GM12878 (cell line): ENCODE measurements around the gene RIIAD1. TPM values are rescaled to one million over a fixed set of nuclear protein-coding genes. Genes with fewer than 3 reads are reported as not detected.

Experiments
- ATAC-seq: fragments of 200-7000 bp; cut with Tn5 transposase; 3 replicates; pipeline ENCODE4 v1.9.1; 2020; ENCODE audit warnings: mild to moderate bottlenecking, moderate library complexity
- BruUV-seq: library from RNA; stranded (reverse); fragments of 400-500 nt; replicated peaks from 2 replicates; lab custom pipeline; 2021; lab: Mats Ljungman, UMichigan
- CTCF ChIA-PET: fragments of 300-600 bp; sonication (Branson Sonifier 250); formaldehyde crosslinking; extraction: SDS; loops from one replicate; lab custom pipeline; 2021; ENCODE audit warnings: inconsistent platforms; lab: Yijun Ruan, JAX
- POLR2A ChIA-PET: fragments of 350-600 bp; formaldehyde crosslinking; extraction: SDS; loops from one replicate; lab custom pipeline; 2021; ENCODE audit warnings: inconsistent platforms; lab: Charles Lee
- RAD21 ChIA-PET: fragments of 300-600 bp; sonication (Branson Sonifier 250); formaldehyde crosslinking; loops from one replicate; lab custom pipeline; 2023; ENCODE audit warnings: antibody characterized with exemption; ENCODE audit not compliant: unreplicated experiment; lab: Charles Lee
- SMC1A ChIA-PET: fragments of 300-600 bp; sonication (Branson Sonifier 250); formaldehyde crosslinking; loops from one replicate; lab custom pipeline; 2023; ENCODE audit not compliant: unreplicated experiment, uncharacterized antibody; lab: Charles Lee
- DNase-seq: peaks from one replicate; pipeline ENCODE4 v3.0.0-alpha.2; 2011; ENCODE audit warnings: low read depth, low spot score
- FAIRE-seq: peaks from 3 replicates; lab custom pipeline; 2011; peaks lifted over from hg19 to GRCh38; lab: Jason Lieb, UNC
- H2AFZ ChIP-seq: 2 replicates; pipeline ENCODE4 v1.6.0; 2011; ENCODE audit warnings: low read depth, low read length, control low read depth; ENCODE audit not compliant: control insufficient read depth
- H3K27ac ChIP-seq: 2 replicates; pipeline ENCODE4 v1.5.1; 2011; ENCODE audit warnings: control low read depth; ENCODE audit not compliant: control insufficient read depth, insufficient read depth
- H3K27me3 ChIP-seq, 2 experiments: replicated peaks in 1 of 2; 2 replicates each; pipeline versions ENCODE4 v1.6.0 to v1.6.1; 2011; ENCODE audit warnings: low read length in 1 of 2; ENCODE audit not compliant: control insufficient read depth in 2 of 2, insufficient read depth in 2 of 2
- H3K36me3 ChIP-seq, 2 experiments: 2 replicates each; pipeline ENCODE4 v1.5.1; 2011; ENCODE audit warnings: low read length in 1 of 2; ENCODE audit not compliant: control insufficient read depth in 2 of 2, insufficient read depth in 2 of 2
- H3K4me1 ChIP-seq: 2 replicates; pipeline ENCODE4 v1.6.1; 2011; ENCODE audit warnings: mild to moderate bottlenecking, low read length, moderate library complexity, mixed read lengths; ENCODE audit not compliant: control insufficient read depth, insufficient read depth
- H3K4me2 ChIP-seq: 2 replicates; pipeline ENCODE4 v1.6.0; 2011; ENCODE audit warnings: control low read depth; ENCODE audit not compliant: control insufficient read depth, insufficient read depth
- H3K4me3 ChIP-seq: fragments of 200-600 bp; sonication (generic); 2 replicates; pipeline ENCODE4 v1.5.1; 2016
- H3K79me2 ChIP-seq: 2 replicates; pipeline ENCODE4 v1.6.0; 2011; ENCODE audit warnings: low read length; ENCODE audit not compliant: control insufficient read depth, insufficient read depth
- H3K9ac ChIP-seq: 2 replicates; pipeline ENCODE4 v1.8.0; 2011; ENCODE audit warnings: low read length, control low read depth, mixed read lengths; ENCODE audit not compliant: control insufficient read depth, insufficient read depth
- H3K9me3 ChIP-seq: replicated peaks from 3 replicates; pipeline ENCODE4 v1.5.1; 2011; ENCODE audit warnings: mild to moderate bottlenecking, low read length; ENCODE audit not compliant: control insufficient read depth, insufficient read depth
- H4K20me1 ChIP-seq: 2 replicates; pipeline ENCODE4 v1.6.0; 2011; ENCODE audit not compliant: control insufficient read depth, insufficient read depth
- BACH1 ChIP-seq: fragments of 450-650 bp; IDR thresholded peaks from 2 replicates; pipeline ENCODE4 v1.6.1; 2017; ENCODE audit warnings: mild to moderate bottlenecking, borderline replicate concordance
- CBX3 ChIP-seq: fragments of 200-600 bp; sonication (generic); IDR thresholded peaks from 2 replicates; pipeline ENCODE4 v1.6.1; 2016; ENCODE audit warnings: low read depth, borderline replicate concordance
- CHD2 ChIP-seq: IDR thresholded peaks from 2 replicates; pipeline ENCODE4 v1.6.1; 2011; ENCODE audit warnings: low read depth, low read length, improper control_type of control experiment, borderline replicate concordance
- E2F4 ChIP-seq: IDR thresholded peaks from 2 replicates; pipeline ENCODE4 v1.6.1; 2012; ENCODE audit warnings: low read depth, low read length, improper control_type of control experiment
- IRF5 ChIP-seq: fragments of 450-650 bp; IDR thresholded peaks from 2 replicates; pipeline ENCODE4 v1.6.1; 2017; ENCODE audit warnings: borderline replicate concordance
- KLF5 ChIP-seq: fragments of 450-650 bp; IDR thresholded peaks from 2 replicates; pipeline ENCODE4 v1.6.1; 2014; ENCODE audit warnings: mild to moderate bottlenecking; ENCODE audit not compliant: partially characterized antibody
- NKRF ChIP-seq: fragments of 450-650 bp; conservative IDR thresholded peaks from 2 replicates; pipeline ENCODE4 v1.6.1; 2017; ENCODE audit warnings: mild to moderate bottlenecking, moderate library complexity
- NR2F1 ChIP-seq: fragments of 450-650 bp; conservative IDR thresholded peaks from 2 replicates; pipeline ENCODE4 v1.6.1; 2017; ENCODE audit warnings: mild to moderate bottlenecking
- RELA ChIP-seq: fragments of 450-650 bp; IDR thresholded peaks from 2 replicates; pipeline ENCODE4 v1.8.0; 2014; ENCODE audit warnings: borderline replicate concordance; ENCODE audit not compliant: partially characterized antibody
- RELB ChIP-seq: fragments of 450-650 bp; IDR thresholded peaks from 2 replicates; pipeline ENCODE4 v1.6.1; 2017; ENCODE audit warnings: low read depth, mild to moderate bottlenecking, moderate library complexity
- SMAD1 ChIP-seq: fragments of 450-650 bp; IDR thresholded peaks from 2 replicates; pipeline ENCODE4 v1.6.1; 2018; ENCODE audit warnings: mild to moderate bottlenecking, low read depth; ENCODE audit not compliant: partially characterized antibody
- SRF ChIP-seq, 2 experiments: IDR thresholded peaks; 2 replicates each; pipeline ENCODE4 v1.6.1; 2011; ENCODE audit warnings: low read depth in 2 of 2, low read length in 2 of 2, mild to moderate bottlenecking in 1 of 2, moderate library complexity in 1 of 2
- USF2 ChIP-seq: IDR thresholded peaks from 2 replicates; pipeline ENCODE4 v1.6.1; 2011; ENCODE audit warnings: low read depth, low read length, improper control_type of control experiment, borderline replicate concordance
- WRNIP1 ChIP-seq: IDR thresholded peaks from 2 replicates; pipeline ENCODE4 v1.6.1; 2011; ENCODE audit warnings: low read depth, low read length, improper control_type of control experiment, borderline replicate concordance
- ZSCAN29 ChIP-seq: fragments of 450-650 bp; IDR thresholded peaks from 2 replicates; pipeline ENCODE4 v1.6.1; 2017; ENCODE audit warnings: mild to moderate bottlenecking, moderate library complexity
- WGBS: methylation state at CpG from one replicate; pipeline ENCODE4 v1.1.6; 2016; ENCODE audit warnings: low lambda C conversion rate; ENCODE audit not compliant: insufficient replicate concordance, insufficient coverage; ENCODE audit errors: missing lambda C conversion rate; 5-methylcytosine and 5-hydroxymethylcytosine counted together
- in situ Hi-C: fragments of 300-500 bp; cut with MboI; formaldehyde crosslinking; loops from 9 replicates; pipeline ENCODE4 v1.14.3; 2018; ENCODE audit warnings: mixed read lengths
- intact Hi-C: fragments of 100-400 bp; cut with micrococcal nuclease; formaldehyde crosslinking; loops from one replicate; pipeline ENCODE4 v1.14.2; 2022; ENCODE audit not compliant: unreplicated experiment
- polyA plus RNA-seq, 11 experiments: library from polyadenylated mRNA; depleted of rRNA in 4 of 11; unstranded in 6 of 11; stranded (reverse) in 5 of 11; fragments of >200 nt; fragmentation: Nextera tagmentation in 4 of 11; fragmentation: Illumina TruSeq in 1 of 11; extraction: Ambion mirVana in 4 of 11; extraction: Trizol in 1 of 11; gene quantifications; 1 replicate in 1 of 11; 2 replicates in 10 of 11; pipeline versions ENCODE4 v1.2.1 to v1.2.3, GENCODE V29; 2011 to 2016; ENCODE audit warnings: inconsistent platforms in 2 of 11, missing spikeins in 2 of 11, low read depth in 1 of 11
- total RNA-seq, 4 experiments: library from RNA; depleted of rRNA in 3 of 4; stranded (reverse); fragments of >200 nt in 3 of 4; fragmentation: Illumina TruSeq in 1 of 4; extraction: Trizol in 1 of 4; gene quantifications; 2 replicates each; pipeline versions ENCODE4 v1.2.1 to v1.2.3, GENCODE V29; 2013 to 2021

The RIIAD1 gene
- total and polyA plus RNA-seq, 10 of the 15 experiments (the other 5 are each of a cell fraction or from before 2014, with no cell fraction given) = not detected

- ChIA-PET RAD21 (no interaction called here), SMC1A (interaction anchor here (1.0 kb wide), 1 partner anchor 15 kb away, joined by 5 read pairs; no protein-coding TSS in a partner anchor), CTCF (interaction anchor here (0.6 to 1.4 kb wide), 4 partner anchors 11 to 547 kb away, joined by 3 read pairs; partner anchors contain the start of gene MRPL9), POLR2A (no interaction called here)
- Histone ChIP-seq H3K4me3 (no peak overlapping the region), H3K36me3 (no peaks in the 10 kb centered on the region), H3K9ac (no peak overlapping the region), H3K79me2 (no peaks in the 10 kb centered on the region), H3K4me1 (no peaks in the 10 kb centered on the region), H2AFZ (no peak overlapping the region), H3K27ac (no peak overlapping the region), H4K20me1 (no peaks in the 10 kb centered on the region), H3K27me3 (no peaks in the 10 kb centered on the region), H3K9me3 (no peaks in the 10 kb centered on the region), H3K4me2 (no peak overlapping the region)
- no peak for FAIRE-seq
- intact Hi-C loops (no loop called here), in situ Hi-C loops (no loop called here)
- no peak for DNase-seq
- BruUV-seq = no TSS peak
- 21% methylated on average over 3 of the region's 3 CpGs for WGBS
- no peak for ATAC-seq
- no peak for TF ChIP-seq E2F4
- TF ChIP-seq KLF5 = no peak
- no peak for TF ChIP-seq CBX3
- no peak for TF ChIP-seq WRNIP1
- no peak for TF ChIP-seq IRF5
- no peak for TF ChIP-seq BACH1
- TF ChIP-seq RELB = no peak
- TF ChIP-seq NR2F1 = no peak
- no peak for TF ChIP-seq SMAD1
- TF ChIP-seq USF2 = no peak
- TF ChIP-seq SRF (IDR thresholded peaks at IDR 0.05; ENCODE audit: low read depth in 2 of 2, low read length in 2 of 2) = no peak
- TF ChIP-seq NKRF = no peak
- no peak for TF ChIP-seq ZSCAN29
- TF ChIP-seq CHD2 = no peak
- no peak for TF ChIP-seq RELA
These were observed 53.1 kb downstream of the RIIAD1 start for GRCh38 chr1:151774256-151774922.
